Measurements from ENCODE around the gene HEPN1.

HEPN1 gene

GRCh38 chr11:124870430-124870829 lies 48.6 kb upstream of the HEPN1 start:
- no peaks in the 10 kb centered on the region for H3F3A ChIP-seq (ENCODE audit: insufficient read depth)
- no peaks in the 10 kb centered on the region for H3K9me2 ChIP-seq (replicated peaks; ENCODE audit: insufficient read depth, low read length)
- H3K27ac ChIP-seq (ENCODE audit: low read depth, low read length), result no peak overlapping the region
- no peak overlapping the region for H3K9ac ChIP-seq (ENCODE audit: low read length)
- H3K9me3 ChIP-seq (ENCODE audit: insufficient read depth, low read length), result no peaks in the 10 kb centered on the region
- H3K27me3 ChIP-seq (ENCODE audit: low read length), result no peaks in the 10 kb centered on the region
- H3K4me3 ChIP-seq (ENCODE audit: insufficient read depth, low read length, poor library complexity, severe bottlenecking), result no peak overlapping the region
- H3K4me2 ChIP-seq (ENCODE audit: low read depth, low read length, poor library complexity, severe bottlenecking), result no peak overlapping the region
- TF ChIP-seq CTCF (IDR thresholded peaks at IDR 0.05; ENCODE audit: insufficient read depth, low read length, poor library complexity, severe bottlenecking) (no peak), EZH2phosphoT487 (conservative IDR thresholded peaks at IDR 0.05; ENCODE audit: low read length) (no peak)
- H3K36me3 ChIP-seq (ENCODE audit: low read length), result no peaks in the 10 kb centered on the region
- no peaks in the 10 kb centered on the region for H4K20me1 ChIP-seq (ENCODE audit: low read depth, low read length)
- no peaks in the 10 kb centered on the region for H3K79me2 ChIP-seq (ENCODE audit: insufficient read depth, low read length)
- H2AFZ ChIP-seq (ENCODE audit: low read depth, low read length, severe bottlenecking), result no peak overlapping the region

- Histone ChIP-seq H3K79me2 (ENCODE audit: insufficient read depth, low read length) (no peaks in the 10 kb centered on the region), H3K9me3 (ENCODE audit: insufficient read depth, low read length) (no peaks in the 10 kb centered on the region), H4K20me1 (ENCODE audit: low read depth, low read length) (no peaks in the 10 kb centered on the region), H3K27me3 (ENCODE audit: low read length) (no peaks in the 10 kb centered on the region), H3K4me2 (ENCODE audit: low read depth, low read length, poor library complexity, severe bottlenecking) (no peak overlapping the region), H2AFZ (ENCODE audit: low read depth, low read length, severe bottlenecking) (no peak overlapping the region), H3K4me3 (ENCODE audit: insufficient read depth, low read length, poor library complexity, severe bottlenecking) (no peak overlapping the region), H3K27ac (ENCODE audit: low read depth, low read length) (no peak overlapping the region), H3K9me2 (replicated peaks; ENCODE audit: insufficient read depth, low read length) (no peaks in the 10 kb centered on the region), H3K36me3 (ENCODE audit: low read length) (no peaks in the 10 kb centered on the region), H3K9ac (ENCODE audit: low read length) (no peak overlapping the region), H3F3A (ENCODE audit: insufficient read depth) (no peaks in the 10 kb centered on the region)
- TF ChIP-seq CTCF (IDR thresholded peaks at IDR 0.05; ENCODE audit: insufficient read depth, low read length, poor library complexity, severe bottlenecking) (no peak), EZH2phosphoT487 (conservative IDR thresholded peaks at IDR 0.05; ENCODE audit: low read length) (no peak)
Measured at GRCh38 chr11:124872280-124872679, 46.8 kb upstream of the HEPN1 start.

- H3K27me3 ChIP-seq (ENCODE audit: low read length), result no peaks in the 10 kb centered on the region
- H3K27ac ChIP-seq (ENCODE audit: low read depth, low read length), result no peak overlapping the region
- H3K79me2 ChIP-seq (ENCODE audit: insufficient read depth, low read length), result no peaks in the 10 kb centered on the region
- TF ChIP-seq CTCF (IDR thresholded peaks at IDR 0.05; ENCODE audit: insufficient read depth, low read length, poor library complexity, severe bottlenecking) (no peak), EZH2phosphoT487 (conservative IDR thresholded peaks at IDR 0.05; ENCODE audit: low read length) (no peak)
- no peaks in the 10 kb centered on the region for H3K9me3 ChIP-seq (ENCODE audit: insufficient read depth, low read length)
- no peaks in the 10 kb centered on the region for H4K20me1 ChIP-seq (ENCODE audit: low read depth, low read length)
- no peaks in the 10 kb centered on the region for H3K36me3 ChIP-seq (ENCODE audit: low read length)
- no peak overlapping the region for H3K4me2 ChIP-seq (ENCODE audit: low read depth, low read length, poor library complexity, severe bottlenecking)
- H3F3A ChIP-seq (ENCODE audit: insufficient read depth), result no peaks in the 10 kb centered on the region
- no peak overlapping the region for H3K9ac ChIP-seq (ENCODE audit: low read length)
- H3K4me3 ChIP-seq (ENCODE audit: insufficient read depth, low read length, poor library complexity, severe bottlenecking), result no peak overlapping the region
- H2AFZ ChIP-seq (ENCODE audit: low read depth, low read length, severe bottlenecking), result no peak overlapping the region
- H3K9me2 ChIP-seq (replicated peaks; ENCODE audit: insufficient read depth, low read length), result no peaks in the 10 kb centered on the region
Measured at GRCh38 chr11:124872741-124873140, 46.3 kb upstream of the HEPN1 start.

All from SU-DHL-6 (cell line).